Neural crest cell (in vitro differentiated cells): ENCODE data around the gene FCGR3A. TPM values are rescaled to one million over a fixed set of nuclear protein-coding genes. Genes with fewer than 3 reads are reported as not detected.
"Not testable (repeated sequence)": the region's sequence is repeated elsewhere in the genome, so short reads cannot be mapped to it uniquely, and the experiment has no call there.

Experiments
- DNase-seq: peaks from one replicate; pipeline ENCODE4 v3.0.0; 2021; ENCODE audit warnings: low read depth, mixed read lengths, low spot score
- H3K27ac Mint-ChIP-seq: one replicate; pipeline ENCODE4 v1.8.0; 2021; ENCODE audit warnings: mild to moderate bottlenecking, mixed read lengths; ENCODE audit not compliant: unreplicated experiment
- H3K27me3 Mint-ChIP-seq: 2 replicates; pipeline ENCODE4 v1.8.0; 2021; ENCODE audit warnings: low read depth, mild to moderate bottlenecking, mixed read lengths
- H3K36me3 Mint-ChIP-seq: 2 replicates; pipeline ENCODE4 v1.8.0; 2021; ENCODE audit warnings: low read depth, mild to moderate bottlenecking, mixed read lengths
- H3K4me1 Mint-ChIP-seq: 2 replicates; pipeline ENCODE4 v1.8.0; 2021; ENCODE audit warnings: mixed read lengths
- H3K4me3 Mint-ChIP-seq: one replicate; pipeline ENCODE4 v1.8.0; 2021; ENCODE audit warnings: mild to moderate bottlenecking, mixed read lengths
- H3K9me3 Mint-ChIP-seq: 2 replicates; pipeline ENCODE4 v1.8.0; 2021; ENCODE audit warnings: mixed read lengths
- total RNA-seq: library from RNA; stranded (reverse); gene quantifications from 2 replicates; pipeline ENCODE4 v1.2.1, GENCODE V29; 2021
- TF ChIP-seq, protein P1 (sequence below): fragments of 200-600 bp; sonication (generic); conservative IDR thresholded peaks from 2 replicates; pipeline ENCODE4 v1.5.0; 2021; ENCODE audit warnings: antibody characterized with exemption, mild to moderate bottlenecking

The FCGR3A gene
- total RNA-seq, 1 donor from 2014 or later, result not detected

DNA sequence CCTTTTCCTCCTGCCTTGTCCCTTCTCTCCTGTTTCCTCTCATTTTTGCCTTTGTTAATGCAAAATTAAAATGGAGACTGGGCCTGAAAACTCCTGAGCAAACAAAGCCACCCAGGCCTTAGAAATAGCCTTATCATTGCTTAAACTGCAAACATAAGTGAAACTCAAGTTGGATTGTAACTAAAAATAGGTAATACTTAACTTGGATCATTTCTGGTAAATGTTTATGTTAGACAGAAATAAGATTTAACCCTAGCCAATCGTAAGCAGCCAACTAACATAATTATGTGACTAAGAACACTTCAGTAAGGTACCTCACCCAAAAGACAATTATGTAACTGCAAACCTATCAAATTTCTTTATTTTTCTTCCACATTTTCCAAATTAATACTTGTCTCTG is 35.7 kb downstream of the FCGR3A start:
- H3K36me3 Mint-ChIP-seq, H3K4me3 Mint-ChIP-seq, DNase-seq, H3K9me3 Mint-ChIP-seq, H3K27ac Mint-ChIP-seq, H3K4me1 Mint-ChIP-seq: not testable (repeated sequence)
- H3K27me3 Mint-ChIP-seq, result peaks cover 55% of the 10 kb centered on the region

DNA sequence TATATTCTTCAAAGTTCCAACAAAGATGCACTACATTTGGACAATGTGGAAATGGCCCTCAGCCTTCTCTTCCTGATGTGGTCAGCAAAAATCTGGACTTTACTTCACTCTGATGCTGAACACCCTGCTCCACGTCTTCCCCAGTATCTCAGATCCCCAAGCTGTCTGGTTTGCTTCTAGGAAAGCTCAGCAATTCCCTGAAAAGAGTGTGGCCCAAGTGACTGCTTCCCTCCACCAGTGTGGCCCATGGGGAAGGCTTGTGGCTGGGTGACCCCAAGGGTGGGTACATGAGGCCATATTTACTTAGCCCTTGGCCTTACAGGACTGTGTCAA is 36.2 kb downstream of the FCGR3A start:
- not testable (repeated sequence) for H3K4me3 Mint-ChIP-seq, H3K36me3 Mint-ChIP-seq, H3K4me1 Mint-ChIP-seq, DNase-seq, H3K9me3 Mint-ChIP-seq, H3K27ac Mint-ChIP-seq
- H3K27me3 Mint-ChIP-seq, result peaks cover 56% of the 10 kb centered on the region

DNA sequence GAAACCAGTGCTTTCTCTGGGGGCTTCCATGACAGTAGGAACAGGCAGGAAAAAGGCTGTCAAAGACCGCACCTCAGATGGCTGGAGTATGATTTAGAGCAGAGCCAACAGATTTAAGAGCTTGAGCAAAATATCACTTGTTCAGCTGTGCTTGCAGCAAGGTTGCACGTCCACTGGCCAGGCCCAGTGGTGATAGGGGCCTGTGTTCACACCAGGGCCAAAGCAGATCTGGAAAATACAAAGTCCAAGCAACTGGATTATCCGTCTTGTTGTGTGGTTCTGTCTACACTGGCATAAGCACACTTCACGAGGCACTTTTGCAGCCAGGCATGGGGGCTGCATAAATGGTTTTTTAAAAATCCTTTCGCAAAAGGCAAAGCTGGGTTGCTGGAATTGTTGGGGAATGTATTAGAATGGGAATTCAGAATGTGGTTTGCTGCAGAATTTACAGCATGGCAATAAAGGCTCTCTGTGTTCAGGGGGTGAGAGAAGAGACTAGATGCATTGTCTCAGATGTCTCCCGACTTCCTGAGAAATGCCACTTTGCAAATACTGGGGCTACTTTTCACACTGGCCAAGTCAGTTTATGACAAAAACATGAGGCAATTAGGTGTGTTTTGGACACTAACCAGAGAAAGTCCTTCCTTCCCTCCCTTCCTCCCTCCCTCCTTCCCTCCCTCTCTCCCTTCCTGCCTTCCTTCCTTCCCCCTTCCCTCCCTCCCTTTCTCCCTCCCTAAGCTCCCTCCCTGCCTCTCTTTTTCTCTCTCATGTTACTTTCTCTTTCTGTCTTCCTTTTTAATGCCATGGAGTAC is 36.8 kb downstream of the FCGR3A start:
- H3K9me3 Mint-ChIP-seq, H3K4me3 Mint-ChIP-seq, H3K36me3 Mint-ChIP-seq, H3K27ac Mint-ChIP-seq, H3K4me1 Mint-ChIP-seq, DNase-seq: not testable (repeated sequence)
- H3K27me3 Mint-ChIP-seq, result peaks cover 54% of the 10 kb centered on the region

DNA sequence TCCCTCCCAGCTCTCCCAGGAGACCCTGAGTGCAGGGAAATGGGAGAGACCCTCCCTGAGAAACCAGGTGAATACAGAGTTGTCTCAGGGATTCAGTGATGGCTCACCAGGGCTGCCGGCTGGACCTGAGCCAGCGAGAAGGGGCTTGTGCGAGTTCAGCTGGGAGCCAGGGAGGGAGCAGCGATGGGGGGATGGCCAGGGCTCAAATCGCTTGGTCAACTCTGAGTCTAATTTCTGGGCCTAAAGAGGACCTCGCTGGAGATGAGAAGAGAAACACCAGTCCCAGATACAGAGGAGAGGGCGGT is 37.9 kb downstream of the FCGR3A start:
- Mint-ChIP-seq H3K27ac (no peak overlapping the region), H3K9me3 (no peaks in the 10 kb centered on the region), H3K27me3 (peaks cover 57% of the 10 kb centered on the region), H3K36me3 (no peaks in the 10 kb centered on the region), H3K4me1 (peaks cover 8% of the 10 kb centered on the region), H3K4me3 (no peak overlapping the region)
- DNase-seq, result no peak
- TF ChIP-seq, protein P1, sequence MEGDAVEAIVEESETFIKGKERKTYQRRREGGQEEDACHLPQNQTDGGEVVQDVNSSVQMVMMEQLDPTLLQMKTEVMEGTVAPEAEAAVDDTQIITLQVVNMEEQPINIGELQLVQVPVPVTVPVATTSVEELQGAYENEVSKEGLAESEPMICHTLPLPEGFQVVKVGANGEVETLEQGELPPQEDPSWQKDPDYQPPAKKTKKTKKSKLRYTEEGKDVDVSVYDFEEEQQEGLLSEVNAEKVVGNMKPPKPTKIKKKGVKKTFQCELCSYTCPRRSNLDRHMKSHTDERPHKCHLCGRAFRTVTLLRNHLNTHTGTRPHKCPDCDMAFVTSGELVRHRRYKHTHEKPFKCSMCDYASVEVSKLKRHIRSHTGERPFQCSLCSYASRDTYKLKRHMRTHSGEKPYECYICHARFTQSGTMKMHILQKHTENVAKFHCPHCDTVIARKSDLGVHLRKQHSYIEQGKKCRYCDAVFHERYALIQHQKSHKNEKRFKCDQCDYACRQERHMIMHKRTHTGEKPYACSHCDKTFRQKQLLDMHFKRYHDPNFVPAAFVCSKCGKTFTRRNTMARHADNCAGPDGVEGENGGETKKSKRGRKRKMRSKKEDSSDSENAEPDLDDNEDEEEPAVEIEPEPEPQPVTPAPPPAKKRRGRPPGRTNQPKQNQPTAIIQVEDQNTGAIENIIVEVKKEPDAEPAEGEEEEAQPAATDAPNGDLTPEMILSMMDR, result no peak

DNA sequence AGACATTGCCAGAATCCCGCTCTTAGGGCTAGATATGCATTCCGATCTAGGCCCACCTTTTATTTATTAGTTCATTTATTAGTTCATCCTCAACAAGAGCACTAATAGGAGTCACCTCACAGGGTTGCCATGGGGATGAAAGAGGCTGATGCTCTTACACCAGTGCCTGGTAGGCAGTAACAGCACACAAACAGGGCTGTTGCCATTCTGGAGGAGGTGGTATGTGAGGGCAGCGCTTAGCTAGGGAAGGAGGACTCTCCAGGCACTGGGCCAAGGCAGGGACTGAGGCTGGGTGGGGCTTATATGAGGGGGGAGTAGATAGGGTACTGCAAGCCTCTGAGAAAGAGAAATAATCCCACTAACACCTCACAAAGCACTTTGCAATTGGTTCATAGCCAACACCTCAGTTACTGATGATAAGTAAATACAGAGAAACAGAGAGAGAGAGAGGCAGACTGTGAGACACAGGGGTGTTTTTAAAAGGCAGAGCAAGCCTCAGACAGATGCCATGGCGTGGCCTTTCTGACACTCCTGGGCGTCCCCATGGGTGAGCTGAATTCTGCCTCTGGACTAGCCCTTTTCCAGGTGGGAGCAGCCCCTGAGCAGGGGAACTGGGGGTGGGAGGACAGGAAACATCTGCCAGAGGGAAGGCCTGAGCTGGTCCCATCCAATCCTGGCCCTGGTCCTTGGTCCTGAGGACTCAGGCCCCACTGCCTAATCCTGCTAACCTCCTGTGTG is 38.4 kb downstream of the FCGR3A start:
- Mint-ChIP-seq H3K4me1 (peaks cover 13% of the 10 kb centered on the region), H3K27ac (no peak overlapping the region), H3K36me3 (no peaks in the 10 kb centered on the region), H3K27me3 (peaks cover 62% of the 10 kb centered on the region), H3K9me3 (no peaks in the 10 kb centered on the region), H3K4me3 (no peak overlapping the region)
- TF ChIP-seq, protein P1, result no peak
- no peak for DNase-seq

DNA sequence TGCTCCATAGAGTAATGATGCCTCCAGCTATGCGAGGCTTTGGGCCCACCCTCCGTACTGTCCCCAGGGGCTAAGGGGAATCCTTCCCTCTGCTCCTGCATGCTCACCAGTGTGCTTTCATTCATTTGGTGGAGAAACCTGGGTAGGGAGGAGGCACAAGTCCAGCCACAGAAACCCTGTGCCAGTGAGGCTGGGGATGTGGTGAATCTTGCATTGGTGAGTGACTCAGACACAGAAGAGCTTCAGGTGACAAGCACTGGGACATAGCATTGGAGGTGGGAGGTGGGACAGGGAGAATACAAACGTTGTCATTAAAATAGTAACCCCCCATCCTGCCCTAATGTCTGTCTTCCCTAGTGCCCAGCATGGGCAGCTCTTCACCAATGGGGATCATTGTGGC is 39.1 kb downstream of the FCGR3A start:
- Mint-ChIP-seq H3K4me3 (no peak overlapping the region), H3K4me1 (peaks cover 14% of the 10 kb centered on the region), H3K9me3 (no peaks in the 10 kb centered on the region), H3K36me3 (no peaks in the 10 kb centered on the region), H3K27ac (no peak overlapping the region), H3K27me3 (peaks cover 66% of the 10 kb centered on the region)
- no peak for DNase-seq
- TF ChIP-seq, protein P1, result no peak
